Measurements from ENCODE around the gene CXCL11. TPM values are rescaled to one million over a fixed set of nuclear protein-coding genes. Genes with fewer than 3 reads are reported as not detected.
"Not testable (repeated sequence)": the region's sequence is repeated elsewhere in the genome, so short reads cannot be mapped to it uniquely, and the experiment has no call there.

CXCL11 gene
- not detected for total RNA-seq

GRCh38 chr4:76035799-76036380, at the start of gene CXCL11:
Gene CXCL11, minus strand, starts transcription at chr4:76036070. Its CDS starts 83 bp downstream, at chr4:76035987.
- no peak for DNase-seq

- no peak for DNase-seq
These were observed 48.7 kb upstream of the CXCL11 start for GRCh38 chr4:76084542-76084941.

- DNase-seq: no peak
These were observed 47.6 kb upstream of the CXCL11 start for GRCh38 chr4:76083386-76083988.

- peak; percentile 2 for DNase-seq
These were observed 42.3 kb upstream of the CXCL11 start for GRCh38 chr4:76078033-76078613.

- no peak for DNase-seq
These were observed 39.2 kb upstream of the CXCL11 start for GRCh38 chr4:76074993-76075600.

GRCh38 chr4:76074468-76074867, 38.6 kb upstream of the CXCL11 start, which contains the start of gene ART3:
Gene ART3, plus strand, starts transcription at chr4:76074709. Its CDS starts 1,181 bp downstream, at chr4:76075890.
- peak; percentile 5 for DNase-seq

GRCh38 chr4:76072760-76073159, 36.9 kb upstream of the CXCL11 start:
- DNase-seq: no peak

GRCh38 chr4:76067652-76068286, 31.9 kb upstream of the CXCL11 start:
- DNase-seq: peak; percentile 19

- no peak for DNase-seq
These were observed 30.7 kb upstream of the CXCL11 start for GRCh38 chr4:76066546-76066945.

- DNase-seq: no peak
These were observed 26.1 kb upstream of the CXCL11 start for GRCh38 chr4:76061982-76062381.

- no peak for DNase-seq
These were observed 25.6 kb upstream of the CXCL11 start for GRCh38 chr4:76061421-76061820.

GRCh38 chr4:76060506-76060905, 24.6 kb upstream of the CXCL11 start:
- DNase-seq: no peak

- no peak for DNase-seq
These were observed 23.9 kb upstream of the CXCL11 start for GRCh38 chr4:76059750-76060149.

- no peak for DNase-seq
These were observed 23.1 kb upstream of the CXCL11 start for GRCh38 chr4:76058888-76059426.

- no peak for DNase-seq
These were observed 22.4 kb upstream of the CXCL11 start for GRCh38 chr4:76058302-76058701.

GRCh38 chr4:76055421-76055820, 19.6 kb upstream of the CXCL11 start:
- DNase-seq: no peak

- no peak for DNase-seq
These were observed 19.1 kb upstream of the CXCL11 start for GRCh38 chr4:76055016-76055415.

- peak; percentile 4 for DNase-seq
These were observed 17.9 kb upstream of the CXCL11 start for GRCh38 chr4:76053730-76054129.

GRCh38 chr4:76050560-76051050, 14.7 kb upstream of the CXCL11 start:
- not testable (repeated sequence) for DNase-seq

- DNase-seq: not testable (repeated sequence)
These were observed 14.1 kb upstream of the CXCL11 start for GRCh38 chr4:76049860-76050416.

GRCh38 chr4:76044686-76045085, 8.8 kb upstream of the CXCL11 start:
- not testable (repeated sequence) for DNase-seq

GRCh38 chr4:76043306-76043705, 7.4 kb upstream of the CXCL11 start:
- DNase-seq: not testable (repeated sequence)
